HFF-Myc (cell line): ENCODE measurements around the gene COMMD4.
A peak's percentile ranks its signal among the peaks of the same experiment; 100 is the strongest.
"Not testable (repeated sequence)": the region's sequence is repeated elsewhere in the genome, so short reads cannot be mapped to it uniquely, and the experiment has no call there.

Source experiments
- DNase-seq: peaks from one replicate; pipeline ENCODE4 v3.0.0-alpha.2; 2011; ENCODE audit warnings: low read depth; ENCODE audit errors: extremely low read depth
- H3K4me3 ChIP-seq: replicated peaks from 2 replicates; pipeline ENCODE4 v1.5.1; 2011; ENCODE audit warnings: low read depth, mild to moderate bottlenecking, control low read depth, low read length
- CTCF ChIP-seq: IDR thresholded peaks from 2 replicates; pipeline ENCODE4 v1.5.1; 2012; ENCODE audit warnings: mild to moderate bottlenecking, low read depth, low read length, control low read depth; ENCODE audit errors: missing control alignments

Gene COMMD4

GRCh38 chr15:75335705-75336355 lies at the start of gene COMMD4:
TSS of gene COMMD4 (plus strand) at chr15:75336063. CDS start at chr15:75336090, 27 bp downstream.
- H3K4me3 ChIP-seq, result peak within 1 kb of the TSS; percentile 85
- peak; percentile 78 for DNase-seq
- no peak for TF ChIP-seq CTCF

GRCh38 chr15:75293660-75294059 lies 42.2 kb upstream of the COMMD4 start:
- H3K4me3 ChIP-seq, DNase-seq: not testable (repeated sequence)

GRCh38 chr15:75298541-75299310 lies 37.1 kb upstream of the COMMD4 start:
- DNase-seq, H3K4me3 ChIP-seq: not testable (repeated sequence)

- not testable (repeated sequence) for H3K4me3 ChIP-seq, DNase-seq
- peak; percentile 38 for TF ChIP-seq CTCF
These were observed 36.6 kb upstream of the COMMD4 start for GRCh38 chr15:75299311-75299688.

GRCh38 chr15:75300026-75300425 lies 35.8 kb upstream of the COMMD4 start:
- not testable (repeated sequence) for DNase-seq, H3K4me3 ChIP-seq

GRCh38 chr15:75302318-75302717 lies 33.5 kb upstream of the COMMD4 start:
- DNase-seq, result no peak
- H3K4me3 ChIP-seq, result no peak overlapping the region
- no peak for TF ChIP-seq CTCF

- not testable (repeated sequence) for DNase-seq, H3K4me3 ChIP-seq
These were observed 33.1 kb upstream of the COMMD4 start for GRCh38 chr15:75302753-75303152.

GRCh38 chr15:75306188-75306587 lies 29.7 kb upstream of the COMMD4 start:
- no peak overlapping the region for H3K4me3 ChIP-seq
- DNase-seq, result no peak
- TF ChIP-seq CTCF, result no peak
